SK-MEL-5 (cell line): Measurements from ENCODE around the gene NLGN3. TPM values are rescaled to one million over a fixed set of nuclear protein-coding genes. Genes with fewer than 3 reads are reported as not detected.
"Not testable (repeated sequence)": the region's sequence is repeated elsewhere in the genome, so short reads cannot be mapped to it uniquely, and the experiment has no call there.

Source experiments
- DNase-seq: peaks from one replicate; pipeline ENCODE4 v3.0.0-alpha.2; 2016; ENCODE audit warnings: low read depth, low spot score
- in situ Hi-C: cut with HindIII; loops from 2 replicates; pipeline ENCODE4 v1.10.0; 2016; ENCODE audit warnings: low sequenced_read_pairs, high pct_unique_total_duplicates, low pct_unique_long_range_greater_than_20kb
- total RNA-seq: library from RNA; depleted of rRNA; stranded (reverse); fragments of >200 nt; shearing (Covaris generic); gene quantifications from 2 replicates; pipeline ENCODE4 v1.2.3, GENCODE V29; 2014

Gene NLGN3
- total RNA-seq, 1 experiment from 2014 or later = 0.05 TPM

DNA sequence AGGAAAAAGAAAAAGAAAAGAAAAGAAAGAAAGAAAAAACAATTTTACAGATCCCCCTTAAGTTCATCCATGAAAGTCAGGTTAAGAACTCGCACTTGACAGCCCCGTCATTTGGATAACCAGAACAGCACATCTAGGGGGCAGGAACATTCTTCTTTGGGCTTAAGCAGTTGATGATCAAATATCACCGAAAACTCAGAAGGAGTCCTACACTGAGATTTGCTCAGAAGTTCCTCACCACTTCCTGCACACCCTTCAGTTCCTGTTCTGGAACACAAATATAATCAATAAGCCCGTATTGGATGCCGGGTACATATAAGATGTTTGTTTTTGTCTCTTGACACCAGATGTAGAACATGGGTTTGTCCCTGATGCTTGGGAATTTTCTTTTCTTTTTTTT lies 14.7 kb downstream of the NLGN3 start:
- in situ Hi-C loops = no loop called here
- no peak for DNase-seq

DNA sequence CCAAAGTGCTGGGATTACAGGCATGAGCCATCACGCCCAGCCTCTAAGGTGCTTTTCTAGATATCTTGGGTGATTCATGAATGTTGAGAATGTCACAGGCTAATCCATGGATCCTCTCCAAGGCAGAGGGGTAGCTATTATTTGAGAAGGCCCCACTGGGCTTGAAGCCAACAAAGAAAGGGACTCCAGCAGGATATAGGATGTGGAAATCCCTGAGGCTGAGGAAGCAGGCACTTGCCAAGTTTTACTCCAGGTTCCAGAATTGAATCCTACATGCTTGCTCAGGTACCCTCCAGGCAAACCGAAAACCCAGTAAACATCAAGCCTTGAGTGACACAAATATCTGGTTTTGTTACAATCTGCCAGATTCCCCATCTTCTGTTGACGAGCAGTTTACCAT lies 15.8 kb downstream of the NLGN3 start:
- in situ Hi-C loops = no loop called here

DNA sequence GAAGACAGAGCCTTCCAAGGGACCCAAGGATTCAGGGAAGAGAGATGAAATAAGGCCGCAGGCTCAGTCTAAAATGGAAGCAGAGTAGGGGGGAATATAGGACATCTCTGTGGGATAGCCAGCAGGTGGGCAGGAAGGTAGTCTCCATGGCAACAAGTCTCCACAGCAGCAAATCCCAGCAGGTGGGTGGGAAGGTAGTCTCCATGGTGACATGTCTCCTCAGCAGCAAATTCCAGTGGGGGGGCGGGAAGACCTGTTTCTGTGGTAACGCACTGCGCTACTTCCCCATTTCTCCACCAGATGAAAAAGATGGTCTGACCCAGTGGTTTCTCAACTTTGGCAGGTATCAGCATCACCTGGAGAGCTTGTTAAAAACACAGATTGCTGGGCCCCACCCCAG lies 18.3 kb downstream of the NLGN3 start:
- no peak for DNase-seq

More for the DNA sequence above, 15.8 kb downstream of the NLGN3 start:
- no peak for DNase-seq

DNA sequence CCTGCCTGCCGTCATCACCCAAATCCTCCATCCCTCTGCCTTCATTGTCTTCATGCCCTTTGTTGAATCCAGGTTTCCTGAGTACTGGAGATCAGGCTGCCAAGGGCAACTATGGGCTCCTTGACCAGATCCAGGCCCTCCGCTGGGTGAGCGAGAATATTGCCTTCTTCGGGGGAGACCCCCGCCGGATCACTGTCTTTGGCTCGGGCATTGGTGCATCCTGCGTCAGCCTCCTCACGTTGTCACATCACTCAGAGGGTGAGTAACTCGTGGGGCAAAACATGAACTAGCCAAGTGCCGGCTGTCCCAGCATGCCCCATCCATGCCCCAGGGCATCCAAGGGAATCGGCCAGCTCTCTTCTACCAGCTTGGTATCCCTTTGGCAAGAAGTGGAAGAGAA lies 19.4 kb downstream of the NLGN3 start:
- in situ Hi-C loops = no loop called here

More for the DNA sequence above, 18.3 kb downstream of the NLGN3 start:
- in situ Hi-C loops = no loop called here

DNA sequence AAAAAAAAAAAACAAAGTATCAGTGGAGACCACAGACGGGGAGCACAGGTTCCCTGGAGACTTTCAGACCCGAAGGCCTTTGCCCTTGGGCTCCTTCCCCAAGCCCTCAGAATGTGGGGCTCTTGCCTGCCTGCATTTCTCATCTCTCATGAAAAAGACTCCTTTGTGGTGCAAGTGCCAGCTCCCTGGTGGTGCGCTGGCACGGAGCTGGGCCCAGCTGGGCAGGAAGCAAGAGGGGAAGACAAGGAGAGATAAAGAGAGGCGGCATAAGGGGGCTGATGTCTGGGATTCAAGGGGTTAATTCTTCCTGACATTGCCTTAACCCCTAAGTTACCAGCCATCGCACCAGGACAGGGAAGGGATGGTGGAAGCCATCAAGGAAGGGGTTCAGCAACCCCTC lies 21.8 kb downstream of the NLGN3 start:
- in situ Hi-C loops = no loop called here
- DNase-seq = no peak

More for the DNA sequence above, 19.4 kb downstream of the NLGN3 start:
- no peak for DNase-seq

DNA sequence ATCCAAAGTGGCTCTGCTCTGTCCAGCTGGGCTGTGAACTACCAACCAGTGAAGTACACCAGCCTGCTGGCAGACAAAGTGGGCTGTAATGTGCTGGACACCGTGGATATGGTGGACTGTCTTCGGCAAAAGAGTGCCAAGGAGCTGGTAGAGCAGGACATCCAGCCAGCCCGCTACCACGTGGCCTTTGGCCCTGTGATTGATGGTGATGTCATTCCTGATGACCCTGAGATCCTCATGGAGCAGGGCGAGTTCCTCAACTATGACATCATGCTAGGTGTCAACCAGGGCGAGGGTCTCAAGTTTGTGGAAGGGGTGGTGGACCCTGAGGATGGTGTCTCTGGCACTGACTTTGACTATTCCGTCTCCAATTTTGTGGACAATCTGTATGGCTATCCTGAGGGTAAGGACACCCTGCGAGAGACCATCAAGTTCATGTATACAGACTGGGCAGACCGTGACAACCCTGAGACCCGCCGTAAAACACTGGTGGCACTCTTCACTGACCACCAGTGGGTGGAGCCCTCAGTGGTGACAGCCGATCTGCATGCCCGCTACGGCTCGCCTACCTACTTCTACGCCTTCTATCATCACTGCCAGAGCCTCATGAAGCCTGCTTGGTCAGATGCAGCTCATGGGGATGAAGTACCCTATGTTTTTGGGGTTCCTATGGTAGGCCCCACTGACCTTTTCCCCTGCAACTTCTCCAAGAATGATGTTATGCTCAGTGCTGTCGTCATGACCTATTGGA lies 22.6 kb downstream of the NLGN3 start:
- in situ Hi-C loops = no loop called here
- no peak for DNase-seq

DNA sequence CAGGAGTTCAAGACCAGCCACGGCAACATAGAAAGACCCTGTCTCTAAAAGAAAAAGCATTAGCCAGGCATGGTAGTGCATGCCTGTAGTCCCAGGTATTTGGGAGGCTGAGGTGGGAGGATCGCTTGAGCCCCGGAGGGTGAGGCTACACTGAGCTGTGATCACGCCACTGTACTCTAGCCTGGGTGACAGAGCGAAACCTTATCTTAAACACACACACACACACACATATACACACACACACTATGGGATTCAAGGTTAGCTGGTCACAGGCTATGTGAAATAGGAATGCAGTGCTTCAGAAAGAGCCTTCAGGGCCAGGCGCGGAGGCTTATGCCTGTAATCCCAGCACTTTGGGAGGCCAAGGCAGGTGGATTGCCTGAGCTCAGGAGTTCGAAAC lies 23.5 kb downstream of the NLGN3 start:
- in situ Hi-C loops = no loop called here
- DNase-seq = no peak

DNA sequence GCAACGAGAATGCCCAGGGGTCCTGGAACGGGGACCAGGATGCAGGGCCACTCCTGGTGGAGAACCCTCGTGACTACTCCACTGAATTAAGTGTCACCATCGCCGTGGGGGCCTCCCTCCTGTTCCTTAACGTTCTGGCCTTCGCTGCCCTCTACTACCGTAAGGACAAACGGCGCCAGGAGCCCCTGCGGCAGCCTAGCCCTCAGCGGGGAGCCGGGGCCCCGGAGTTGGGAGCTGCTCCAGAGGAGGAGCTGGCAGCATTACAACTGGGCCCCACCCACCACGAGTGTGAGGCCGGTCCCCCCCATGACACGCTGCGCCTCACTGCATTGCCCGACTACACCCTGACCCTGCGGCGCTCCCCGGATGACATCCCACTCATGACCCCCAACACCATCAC lies 24.9 kb downstream of the NLGN3 start:
- DNase-seq = no peak
- in situ Hi-C loops = no loop called here

DNA sequence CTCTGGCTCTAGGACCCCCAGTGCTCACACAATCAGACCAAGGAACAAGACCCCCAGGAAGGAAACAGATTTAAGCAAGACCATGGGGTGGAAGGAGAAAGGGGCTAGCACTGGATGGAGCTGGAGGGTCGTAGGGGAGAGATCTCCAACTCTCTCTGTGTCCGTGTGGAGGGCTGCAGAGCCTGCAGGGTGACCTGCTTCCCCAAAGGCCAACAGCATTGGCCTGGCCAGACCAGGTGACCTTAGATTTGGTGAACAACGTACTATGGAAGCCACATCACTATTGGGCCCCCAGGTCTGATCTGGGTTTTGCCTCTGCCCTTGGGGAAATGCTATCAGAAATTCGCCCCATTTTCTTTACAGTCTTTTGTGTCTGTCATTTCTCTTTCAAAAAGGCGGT lies 26.0 kb downstream of the NLGN3 start:
- in situ Hi-C loops = no loop called here
- no peak for DNase-seq

DNA sequence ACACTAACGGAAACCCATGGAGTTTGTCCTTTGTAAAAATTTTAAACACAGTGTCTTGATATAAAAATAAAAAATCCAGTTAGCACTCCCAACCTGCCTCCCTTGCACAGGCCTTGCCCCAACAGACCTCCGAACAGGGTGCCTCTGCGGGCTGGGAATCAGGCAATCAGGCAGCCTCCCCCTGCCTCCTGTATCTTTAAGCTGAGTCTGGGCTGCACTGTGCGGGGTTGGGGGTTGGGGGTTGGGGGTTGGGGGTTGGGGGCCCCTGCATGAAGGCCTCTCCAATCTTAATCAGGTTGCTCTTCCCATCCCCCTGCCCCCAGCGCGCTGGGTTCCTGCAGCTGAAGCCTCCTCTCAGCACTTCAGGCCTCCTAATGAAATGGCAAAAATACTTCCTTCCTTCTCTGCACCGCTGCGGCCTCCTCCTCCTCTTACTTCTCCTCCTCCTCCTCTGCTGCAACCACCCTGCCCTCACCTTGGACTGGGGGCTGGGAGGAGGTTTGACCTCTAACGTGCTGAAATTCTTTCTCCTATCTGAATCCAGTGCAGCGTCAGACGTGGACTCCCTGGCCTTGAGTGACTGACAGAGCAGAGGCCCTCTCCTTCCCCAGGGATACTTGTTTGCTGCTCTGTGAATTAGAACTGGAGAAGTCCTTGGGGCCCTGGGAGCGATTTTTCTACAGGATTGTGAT lies 26.6 kb downstream of the NLGN3 start:
- in situ Hi-C loops = no loop called here

DNA sequence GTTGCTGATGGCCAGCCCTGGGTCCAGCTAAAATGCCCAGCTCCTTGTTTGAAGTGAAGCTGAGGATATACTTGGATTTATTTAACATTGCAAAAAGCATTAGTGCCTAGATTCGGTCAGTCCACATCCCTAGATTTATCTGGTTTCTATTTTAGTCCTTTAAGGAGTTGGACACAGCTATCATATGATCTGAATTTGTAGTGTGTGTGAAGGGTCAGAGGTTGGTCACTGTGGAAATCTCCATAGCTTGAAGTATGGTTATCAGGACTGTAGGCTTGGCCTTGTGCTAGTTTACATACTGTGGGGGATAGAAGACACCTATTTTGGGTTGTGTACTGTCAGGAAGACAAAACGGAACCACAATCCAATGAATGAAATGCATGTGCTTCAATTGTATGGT lies 28.8 kb downstream of the NLGN3 start:
- DNase-seq = no peak
- in situ Hi-C loops = no loop called here

More for the DNA sequence above, 26.6 kb downstream of the NLGN3 start:
- no peak for DNase-seq

DNA sequence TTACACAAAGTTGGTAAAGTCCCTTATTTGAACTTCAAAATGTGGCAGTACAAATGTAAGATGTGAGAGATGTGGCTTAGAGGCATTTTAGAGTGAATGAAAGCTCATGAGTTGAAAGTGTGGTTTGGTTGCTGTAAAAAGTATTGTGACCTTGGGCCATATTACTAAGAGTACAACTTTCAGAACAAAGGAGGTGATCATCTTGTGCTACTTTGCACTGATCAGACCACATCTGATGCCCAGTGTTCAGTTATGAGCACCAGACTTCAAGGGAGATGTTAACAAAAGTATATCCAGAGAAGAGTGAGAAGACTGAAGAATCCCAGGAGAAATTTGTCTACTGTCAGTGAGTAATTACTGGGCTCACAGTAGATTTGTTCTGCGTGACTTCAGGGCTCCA lies 30.2 kb downstream of the NLGN3 start:
- DNase-seq = no peak
- in situ Hi-C loops = no loop called here

DNA sequence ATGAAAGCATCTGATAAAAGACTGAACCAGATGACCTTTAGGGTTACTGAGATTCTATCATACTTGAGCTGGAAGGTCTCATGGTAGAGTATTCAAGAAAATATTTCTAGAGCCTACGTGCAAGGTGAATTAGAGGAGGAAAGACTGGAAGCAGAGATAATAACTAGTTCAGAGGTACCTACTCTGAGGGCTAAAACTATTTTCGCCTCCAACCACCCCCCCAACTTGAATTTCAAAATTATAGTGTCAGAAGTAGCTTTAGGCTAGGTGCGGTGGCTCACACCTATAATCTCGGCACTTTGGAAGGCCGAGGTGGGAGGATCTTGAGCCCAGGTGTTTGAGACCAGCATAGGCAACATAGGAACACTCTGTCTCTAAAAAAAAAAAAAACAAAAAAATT lies 30.9 kb downstream of the NLGN3 start:
- no peak for DNase-seq
- in situ Hi-C loops = no loop called here

DNA sequence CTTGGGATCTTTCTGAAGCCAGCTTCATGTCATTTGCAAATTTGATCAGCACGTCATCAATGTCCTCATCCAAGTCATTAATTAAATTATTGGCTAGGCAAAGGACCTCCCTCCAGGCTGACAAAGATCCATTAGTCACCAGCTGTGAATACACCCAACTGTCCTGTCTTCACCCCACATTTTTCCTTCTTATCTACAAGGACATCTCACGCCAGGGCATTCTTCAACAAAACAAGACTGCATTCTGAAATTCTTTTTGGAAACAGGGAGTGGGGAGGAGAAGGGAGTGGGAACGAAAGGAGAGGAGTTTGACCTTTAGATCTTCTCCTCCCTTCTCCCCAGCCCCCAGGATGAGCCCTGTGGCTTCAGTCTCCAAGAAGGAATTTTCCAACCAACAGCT lies 32.7 kb downstream of the NLGN3 start:
- DNase-seq = no peak
- in situ Hi-C loops = no loop called here

DNA sequence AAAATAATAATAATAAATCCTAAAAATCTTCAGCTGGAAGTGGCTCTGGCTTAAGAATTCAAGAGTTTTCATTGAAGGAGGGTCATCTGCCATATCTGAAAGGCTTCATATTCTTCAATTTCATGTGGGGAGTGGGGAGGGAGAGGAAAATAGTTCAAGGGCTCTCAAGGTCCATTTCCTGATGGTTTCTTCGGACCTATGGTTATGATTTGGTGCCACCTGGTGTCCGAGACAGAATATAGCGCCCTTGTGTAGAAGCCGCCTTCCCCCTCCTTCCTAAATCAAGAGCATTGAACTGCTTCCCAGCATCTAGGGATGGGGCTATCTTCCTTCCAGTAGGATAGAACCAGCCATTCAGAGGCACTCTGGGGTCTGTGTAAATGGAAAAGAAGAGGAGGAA lies 34.3 kb downstream of the NLGN3 start:
- in situ Hi-C loops = no loop called here
- DNase-seq = peak; percentile 76

DNA sequence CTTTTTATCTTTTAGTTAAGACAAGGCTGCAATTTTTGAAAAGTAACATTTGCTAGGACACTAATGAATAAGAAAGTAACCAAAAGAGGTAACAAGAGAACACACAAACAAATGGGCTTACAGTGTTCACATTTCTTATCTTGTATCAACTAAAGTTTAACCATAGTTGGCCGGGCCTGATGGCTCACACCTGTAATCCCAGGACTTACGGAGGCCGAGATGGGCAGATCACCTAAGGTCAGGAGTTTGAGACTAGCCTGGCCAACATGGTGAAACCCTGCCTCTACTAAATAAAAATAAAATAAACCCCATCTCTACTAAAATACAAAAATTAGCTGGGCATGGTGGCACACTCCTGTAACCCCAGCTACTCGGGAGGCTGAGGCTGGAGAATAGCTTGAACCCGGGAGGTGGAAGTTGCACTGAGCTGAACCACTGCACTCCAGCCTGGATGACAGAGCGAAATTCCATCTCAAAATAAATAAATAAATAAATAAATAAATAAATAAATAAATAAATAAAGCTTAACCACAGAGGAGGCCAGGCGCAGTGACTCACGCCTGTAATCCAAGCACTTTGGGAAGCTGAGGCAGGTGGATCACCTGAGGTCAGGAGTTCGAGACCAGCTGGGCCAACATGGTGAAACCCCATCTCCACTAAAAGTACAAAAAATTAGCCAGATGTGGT lies 36.1 kb downstream of the NLGN3 start:
- in situ Hi-C loops, DNase-seq: not testable (repeated sequence)

DNA sequence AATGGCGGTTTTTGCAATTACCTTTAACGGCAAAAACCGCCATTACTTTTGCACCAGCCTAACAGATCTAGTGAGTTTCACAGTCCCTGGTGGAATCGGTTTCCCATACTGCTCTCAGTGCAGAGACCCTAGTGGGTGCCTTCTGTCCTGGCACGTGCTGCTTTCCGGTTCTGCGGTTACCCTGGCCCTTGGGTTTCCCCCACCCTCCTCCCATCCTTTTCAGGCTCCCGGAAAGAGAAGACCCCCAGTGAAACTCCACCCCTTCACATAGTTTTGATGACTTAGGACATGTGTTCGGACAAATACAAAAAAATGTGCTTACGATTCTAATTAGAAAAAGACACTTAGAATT lies 36.9 kb downstream of the NLGN3 start:
- DNase-seq = no peak
- in situ Hi-C loops = no loop called here

DNA sequence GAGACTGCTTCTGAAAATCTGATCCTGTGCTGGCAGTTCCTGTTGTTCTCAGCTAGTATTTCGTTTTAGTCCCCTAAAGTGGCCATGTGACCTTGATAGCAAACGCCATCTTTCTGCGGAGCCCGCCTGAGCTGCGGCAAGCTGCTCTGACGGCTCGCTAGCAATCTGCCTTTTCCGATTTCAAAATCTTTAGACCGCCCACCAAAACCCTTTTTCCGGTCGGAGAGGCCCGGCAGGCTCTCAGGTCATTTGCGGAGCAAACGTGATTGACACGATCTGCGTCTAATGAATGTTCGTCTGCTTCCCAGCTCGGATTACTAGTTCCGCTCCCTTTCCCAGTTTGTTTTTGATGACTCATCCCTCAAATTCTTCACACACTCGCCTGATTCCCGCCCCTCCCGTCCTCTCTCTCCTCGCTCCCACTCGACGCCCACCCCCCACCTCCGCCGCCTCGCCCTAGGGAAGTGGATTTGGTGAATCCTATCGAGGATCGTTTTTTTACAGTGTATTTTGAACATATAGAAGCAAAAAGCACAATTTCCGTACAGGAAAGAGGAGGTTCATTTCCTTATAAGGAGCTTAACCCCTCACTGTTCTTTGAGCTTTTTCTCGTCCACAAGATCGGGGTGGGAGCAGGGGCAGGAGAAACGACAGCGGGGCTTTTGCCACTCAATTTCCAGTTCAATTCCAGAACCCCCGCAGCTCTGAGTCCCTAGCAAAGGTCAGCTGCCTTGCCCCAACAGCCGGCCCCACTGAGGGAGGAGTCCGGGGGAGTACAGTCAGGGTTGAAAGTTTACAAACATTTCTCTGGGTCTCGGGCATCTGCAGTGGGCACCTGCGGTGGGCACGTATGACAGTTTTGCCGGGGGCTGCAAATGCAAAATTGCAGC lies 37.5 kb downstream of the NLGN3 start:
- peak; percentile 97 for DNase-seq
- in situ Hi-C loops = no loop called here
